ENCODE results near the gene FGFR3.

Gene FGFR3

GRCh38 chr4:1770245-1770644 lies 22.8 kb upstream of the FGFR3 start:
- no peak for DNase-seq (ENCODE audit: low spot score)

DNA sequence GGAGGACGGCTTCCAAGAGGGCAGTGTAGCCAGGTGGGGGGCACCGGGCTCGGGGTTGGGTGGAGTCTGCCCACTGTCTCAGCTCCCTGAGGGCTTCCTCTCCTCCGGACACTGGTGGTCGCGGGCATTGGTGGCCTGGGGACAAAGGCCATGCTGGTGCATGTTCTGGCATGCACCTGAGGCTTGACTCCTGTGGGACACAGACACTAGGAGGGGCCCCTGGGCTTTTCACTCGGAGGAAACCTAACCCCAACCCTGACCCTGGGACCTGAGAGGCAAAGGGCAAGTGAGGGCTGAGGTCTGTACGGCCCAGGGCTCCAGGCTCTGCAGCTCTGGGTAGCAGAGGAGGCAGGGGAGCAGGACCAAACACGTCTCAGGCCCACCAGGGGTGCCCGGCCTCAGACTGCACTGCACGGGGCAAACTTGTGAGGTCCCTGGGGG lies 22.3 kb upstream of the FGFR3 start:
- DNase-seq (ENCODE audit: low spot score), result no peak

- no peak for DNase-seq (ENCODE audit: low spot score)
Measured at GRCh38 chr4:1771555-1772305, 21.4 kb upstream of the FGFR3 start.

DNA sequence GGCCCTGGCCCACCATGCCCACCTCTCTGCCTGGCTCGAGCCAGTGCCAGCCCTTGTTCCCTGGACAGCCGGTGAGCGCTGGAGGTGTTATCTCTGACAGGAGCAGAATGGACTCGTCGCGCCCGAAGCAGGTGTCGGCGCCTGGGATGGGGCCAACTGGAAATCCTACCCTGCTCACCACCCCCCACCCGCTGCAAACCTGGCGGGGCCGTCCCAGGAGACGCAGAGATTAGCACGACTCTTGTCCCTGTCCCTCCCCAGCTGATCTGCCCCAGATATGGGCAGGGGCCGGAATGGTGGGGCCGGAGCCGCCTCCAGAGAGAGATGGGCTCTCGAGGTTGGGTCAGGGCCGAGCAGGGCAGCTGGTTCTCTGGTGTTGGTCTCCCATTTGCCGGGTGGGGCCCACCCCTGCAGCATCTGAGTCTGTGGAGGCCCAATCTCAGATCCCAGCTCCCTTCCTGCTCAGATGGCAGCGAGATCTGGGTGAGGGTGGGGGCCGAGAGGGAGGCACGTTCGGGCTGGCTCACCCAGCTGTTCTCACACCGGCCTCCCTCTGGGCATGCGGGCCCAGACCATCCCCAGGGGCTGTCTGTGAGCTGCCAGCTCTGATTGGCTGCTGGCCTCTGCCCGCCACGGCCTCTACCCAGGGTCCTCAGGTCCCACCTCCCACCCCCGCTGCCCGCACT lies 20.1 kb upstream of the FGFR3 start:
- no peak for DNase-seq (ENCODE audit: low spot score)

- no peak for DNase-seq (ENCODE audit: low spot score)
Measured at GRCh38 chr4:1773754-1774153, 19.3 kb upstream of the FGFR3 start.

DNA sequence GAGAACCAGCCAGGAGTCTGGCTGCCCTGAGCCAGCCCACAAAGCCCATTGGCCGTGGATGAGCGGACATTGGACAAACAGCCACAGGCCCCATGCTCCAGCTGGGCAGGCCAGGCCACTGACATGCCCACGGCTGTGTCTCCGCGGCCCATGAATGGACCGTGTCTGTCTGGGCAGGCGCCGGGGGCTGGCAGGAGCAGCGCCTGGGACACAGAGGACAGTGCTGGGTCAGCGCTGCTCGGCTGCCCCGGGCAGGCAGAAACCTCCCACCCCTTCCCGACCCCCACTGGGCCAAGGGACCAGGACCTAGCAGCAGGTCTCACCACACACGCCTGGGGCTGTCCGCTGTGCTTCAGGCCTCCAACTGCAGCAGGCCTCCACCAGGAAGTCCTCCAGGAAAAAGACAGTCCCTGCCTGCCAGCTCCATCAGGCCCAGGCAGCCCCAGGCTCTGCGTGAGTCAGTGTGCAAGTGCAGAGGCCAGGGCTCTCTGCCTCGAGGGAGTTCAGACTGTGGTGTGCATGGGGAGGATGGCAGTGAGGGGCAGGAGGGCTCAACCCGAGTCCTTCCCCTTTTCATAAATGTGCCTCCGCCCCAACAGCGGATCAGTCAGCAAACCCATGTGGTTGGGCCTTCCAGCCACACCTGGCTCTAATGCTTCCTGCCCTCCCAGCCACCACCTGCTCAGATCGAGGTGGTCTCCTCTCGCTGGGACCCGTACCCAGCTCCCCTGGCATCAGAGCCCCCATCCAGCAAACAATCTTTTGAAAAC lies 17.2 kb upstream of the FGFR3 start:
- no peak for DNase-seq (ENCODE audit: low spot score)

- DNase-seq (ENCODE audit: low spot score), result no peak
Measured at GRCh38 chr4:1776521-1777161, 16.5 kb upstream of the FGFR3 start.

GRCh38 chr4:1777822-1778641 lies 15.1 kb upstream of the FGFR3 start:
- DNase-seq (ENCODE audit: low spot score), result no peak

DNA sequence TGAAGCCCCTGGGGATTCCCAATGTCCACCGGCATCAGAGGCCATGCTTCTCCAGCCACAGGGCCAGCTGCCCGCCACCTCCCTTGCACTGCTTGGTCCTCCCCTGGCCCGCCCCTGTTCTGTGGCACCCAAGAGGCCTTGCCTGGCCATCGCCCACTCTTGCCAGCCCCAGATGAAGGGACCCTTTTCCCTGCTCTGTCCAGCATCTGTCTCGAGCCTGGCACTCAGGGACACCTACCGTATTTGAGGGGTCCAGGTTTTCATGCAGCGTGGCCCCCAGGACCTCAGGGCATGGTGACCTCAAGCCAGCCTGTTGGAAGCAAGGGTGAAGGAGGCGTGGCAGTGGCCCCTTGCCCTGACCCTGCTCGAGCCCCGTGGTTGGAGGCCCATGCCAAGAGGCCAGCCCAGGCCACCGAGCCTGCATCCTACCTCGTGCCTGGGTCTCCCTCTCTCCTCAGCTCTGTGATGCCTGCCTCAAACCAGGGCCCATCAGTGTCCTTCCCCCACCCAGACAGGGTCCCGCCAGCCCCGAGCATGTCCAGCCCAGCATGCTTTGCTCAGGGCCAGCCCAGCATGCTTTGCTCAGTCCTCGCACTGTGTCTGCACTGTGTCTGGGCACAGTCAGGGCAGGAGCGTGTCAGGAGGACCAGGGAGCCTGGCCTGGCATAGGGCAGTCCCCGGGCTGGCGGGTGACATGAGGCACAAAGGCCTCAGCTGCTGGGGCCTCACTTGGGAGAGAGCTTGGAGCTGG lies 14.3 kb upstream of the FGFR3 start:
- DNase-seq (ENCODE audit: low spot score), result no peak

GRCh38 chr4:1779588-1780382 lies 13.3 kb upstream of the FGFR3 start:
- no peak for DNase-seq (ENCODE audit: low spot score)

GRCh38 chr4:1780435-1780834 lies 12.7 kb upstream of the FGFR3 start:
- DNase-seq (ENCODE audit: low spot score), result no peak

- DNase-seq (ENCODE audit: low spot score), result no peak
Measured at GRCh38 chr4:1783015-1783414, 10.1 kb upstream of the FGFR3 start.

GRCh38 chr4:1783970-1784369 lies 9.1 kb upstream of the FGFR3 start:
- DNase-seq (ENCODE audit: low spot score), result no peak

DNA sequence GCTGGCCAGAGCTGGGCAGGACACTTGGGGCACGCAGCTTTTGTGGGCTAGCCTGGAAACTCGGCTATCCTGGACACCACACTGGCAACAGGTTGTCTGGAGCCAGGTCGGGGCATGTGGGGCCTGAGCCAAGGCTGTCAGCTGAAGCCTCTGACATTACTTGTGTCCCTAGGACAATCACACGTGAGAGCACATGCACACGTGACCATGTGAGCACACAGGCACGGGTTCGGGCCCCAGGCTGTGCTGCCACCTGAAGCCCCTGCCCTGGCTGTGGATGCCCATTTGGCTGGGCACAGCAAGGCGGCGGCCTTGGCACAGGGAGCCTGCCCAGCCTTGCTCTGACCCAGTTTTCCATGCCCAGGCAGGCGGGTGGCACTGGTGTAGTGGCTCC lies 8.7 kb upstream of the FGFR3 start:
- DNase-seq (ENCODE audit: low spot score), result no peak

DNA sequence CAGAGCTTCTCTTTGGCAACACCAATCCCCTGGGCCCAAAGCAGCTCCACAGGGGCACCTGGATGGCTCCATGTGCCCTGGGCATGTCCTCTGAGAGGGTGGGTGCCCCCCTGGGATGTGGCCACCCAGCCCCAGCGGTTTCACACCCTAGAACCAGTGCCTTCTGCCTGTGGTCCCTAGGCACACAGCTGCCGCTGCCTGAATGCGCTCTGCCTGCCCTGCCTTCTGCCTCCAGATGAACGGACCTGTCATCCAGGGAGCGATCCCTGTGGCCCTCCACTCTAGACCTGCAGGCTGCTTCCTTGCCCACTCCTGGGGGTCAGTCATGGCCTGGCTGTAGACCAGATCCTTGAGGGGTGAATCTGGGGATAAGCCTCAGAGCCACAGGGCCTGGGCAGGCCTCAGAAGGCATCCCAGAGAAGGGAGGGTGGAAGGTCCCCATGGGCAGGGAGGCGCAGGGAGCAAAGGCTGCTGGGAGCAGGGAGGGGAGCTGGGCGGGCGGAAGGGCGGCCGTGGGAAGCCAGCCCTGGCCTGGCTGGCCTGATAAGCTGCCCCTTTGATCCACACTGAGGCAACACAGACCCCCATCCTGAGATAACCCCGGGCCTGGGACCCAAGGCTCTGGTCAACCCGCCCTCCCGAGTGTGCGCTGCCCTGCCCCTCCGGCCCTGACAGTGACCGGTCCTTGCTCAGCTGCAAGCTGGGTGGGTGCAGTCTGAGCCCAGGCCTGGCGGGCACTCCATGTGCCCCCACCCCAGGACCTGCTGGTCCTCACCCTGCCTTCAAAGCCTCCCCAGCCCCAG lies 8.1 kb upstream of the FGFR3 start:
- DNase-seq (ENCODE audit: low spot score), result no peak

GRCh38 chr4:1785592-1785991 lies 7.5 kb upstream of the FGFR3 start:
- no peak for DNase-seq (ENCODE audit: low spot score)

DNA sequence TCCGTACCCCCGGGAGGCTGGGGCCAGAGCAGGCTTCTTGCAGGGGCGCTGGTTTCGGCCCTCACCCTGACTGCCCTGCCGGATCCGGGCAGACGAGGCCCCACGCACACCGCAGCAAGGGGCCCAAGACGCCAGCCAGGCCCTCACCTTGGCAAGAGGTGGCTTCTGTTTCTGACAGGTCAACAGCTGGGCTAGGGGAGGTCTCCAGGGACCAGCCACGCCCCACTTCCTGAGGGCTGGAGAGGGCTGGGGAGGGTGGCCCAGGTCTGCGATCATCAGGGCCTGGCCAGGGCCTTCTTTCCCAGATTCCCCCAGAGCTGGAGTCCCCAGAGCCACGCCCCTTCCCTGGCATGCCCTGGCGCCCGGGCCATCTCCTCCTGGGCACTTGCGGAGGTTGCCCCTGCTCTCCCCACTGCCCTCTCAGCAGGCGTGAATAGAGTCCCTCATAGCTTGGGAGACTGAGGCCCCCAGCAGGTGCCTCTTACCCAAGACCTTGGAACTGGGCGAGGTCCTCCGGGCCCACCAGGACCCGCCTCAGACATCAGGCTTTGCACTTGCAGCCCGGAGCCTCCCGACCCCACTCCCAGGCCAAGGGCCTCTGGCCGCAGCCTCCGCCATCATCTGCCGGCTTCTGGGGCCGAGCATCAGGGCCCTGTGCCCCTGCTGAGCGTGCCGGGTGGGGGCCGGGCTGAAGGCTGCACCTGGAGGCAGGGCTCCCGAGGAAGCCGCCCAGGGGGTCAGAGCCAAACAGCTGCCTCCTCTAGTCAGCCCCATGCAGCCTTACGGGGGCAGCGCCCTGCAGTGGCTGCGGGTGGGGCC lies 6.3 kb upstream of the FGFR3 start:
- DNase-seq (ENCODE audit: low spot score), result no peak

GRCh38 chr4:1787411-1788077 lies 5.5 kb upstream of the FGFR3 start:
- DNase-seq (ENCODE audit: low spot score), result no peak

Measured in RKO (cell line).